Ishikawa (cell line): ENCODE results near the gene RBFA.

Experiments used
- CEBPB ChIP-seq: IDR thresholded peaks from 2 replicates; pipeline ENCODE4 v1.6.1; 2012
- CREB1 ChIP-seq: IDR thresholded peaks from 2 replicates; pipeline ENCODE4 v1.6.1; 2012; ENCODE audit warnings: low read depth
- EGR1 ChIP-seq: IDR thresholded peaks from 2 replicates; pipeline ENCODE4 v1.6.1; 2012
- EP300 ChIP-seq: IDR thresholded peaks from 2 replicates; pipeline ENCODE4 v1.6.1; 2012; ENCODE audit warnings: borderline replicate concordance
- FOXM1 ChIP-seq: IDR thresholded peaks from 2 replicates; pipeline ENCODE4 v1.6.1; 2012; ENCODE audit warnings: low read depth, borderline replicate concordance
- NFIC ChIP-seq: IDR thresholded peaks from 2 replicates; pipeline ENCODE4 v1.6.1; 2012
- RAD21 ChIP-seq: IDR thresholded peaks from 2 replicates; pipeline ENCODE4 v1.6.1; 2012; ENCODE audit warnings: low read depth
- TAF1 ChIP-seq: IDR thresholded peaks from 2 replicates; pipeline ENCODE4 v1.6.1; 2012; ENCODE audit warnings: low read depth, mild to moderate bottlenecking
- TCF12 ChIP-seq: IDR thresholded peaks from 2 replicates; pipeline ENCODE4 v1.6.1; 2012; ENCODE audit warnings: low read depth
- TEAD4 ChIP-seq: IDR thresholded peaks from 2 replicates; pipeline ENCODE4 v1.6.1; 2012
- YY1 ChIP-seq: IDR thresholded peaks from 2 replicates; pipeline ENCODE4 v1.6.1; 2012; ENCODE audit warnings: low read depth
- ZBTB7A ChIP-seq: IDR thresholded peaks from 2 replicates; pipeline ENCODE4 v1.6.1; 2012; ENCODE audit warnings: low read depth
- TF ChIP-seq, protein P1 (sequence below): IDR thresholded peaks from 2 replicates; pipeline ENCODE4 v1.6.1; 2012
- TF ChIP-seq, protein P2 (sequence below): IDR thresholded peaks from 2 replicates; pipeline ENCODE4 v1.6.1; 2012; ENCODE audit warnings: low read depth, mild to moderate bottlenecking
- TF ChIP-seq, protein P3 (sequence below): IDR thresholded peaks from 2 replicates; pipeline ENCODE4 v1.6.1; 2012

The RBFA gene, protein sequence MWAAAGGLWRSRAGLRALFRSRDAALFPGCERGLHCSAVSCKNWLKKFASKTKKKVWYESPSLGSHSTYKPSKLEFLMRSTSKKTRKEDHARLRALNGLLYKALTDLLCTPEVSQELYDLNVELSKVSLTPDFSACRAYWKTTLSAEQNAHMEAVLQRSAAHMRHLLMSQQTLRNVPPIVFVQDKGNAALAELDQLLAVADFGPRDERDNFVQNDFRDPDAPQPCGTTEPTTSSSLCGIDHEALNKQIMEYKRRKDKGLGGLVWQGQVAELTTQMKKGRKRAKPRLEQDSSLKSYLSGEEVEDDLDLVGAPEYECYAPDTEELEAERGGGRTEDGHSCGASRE

DNA sequence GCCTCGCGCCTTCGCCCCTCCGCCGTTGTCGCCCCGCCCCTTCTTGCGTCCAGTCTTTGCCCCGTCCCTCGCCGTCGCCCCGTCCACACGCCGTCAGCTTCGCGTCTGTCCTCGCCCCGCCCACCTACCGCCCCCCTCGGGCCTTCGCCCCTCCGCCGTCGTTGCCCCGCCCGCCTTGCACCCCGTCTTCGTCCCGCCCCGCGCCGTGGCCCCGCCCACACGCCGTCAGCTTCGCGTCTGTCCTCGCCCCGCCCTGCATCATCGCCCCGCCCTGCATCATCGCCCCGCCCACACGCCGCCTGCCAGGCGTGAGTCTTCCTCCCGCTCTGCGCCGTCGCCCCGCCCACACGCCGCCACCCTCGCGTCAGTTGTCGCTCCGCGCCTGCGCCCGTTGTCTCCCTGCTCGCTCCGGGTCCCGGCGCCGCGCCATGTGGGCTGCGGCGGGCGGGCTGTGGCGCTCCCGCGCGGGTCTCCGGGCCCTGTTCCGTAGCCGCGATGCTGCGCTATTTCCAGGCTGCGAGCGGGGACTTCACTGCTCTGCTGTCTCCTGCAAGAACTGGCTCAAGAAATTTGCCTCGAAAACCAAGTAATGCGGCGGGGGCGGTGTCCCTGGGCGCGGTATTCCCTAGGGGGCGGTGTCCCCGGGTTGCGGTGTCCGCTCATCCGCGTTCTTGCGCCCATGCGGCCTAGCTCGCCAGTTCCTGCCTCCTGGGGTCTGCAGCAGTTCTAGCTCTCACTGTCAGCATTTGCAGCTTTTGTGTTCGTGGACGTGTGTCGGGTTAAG, at the start of gene RBFA:
TSS of gene RBFA (plus strand) at position 367 of the 784 bp plus-strand sequence. CDS start at position 429, 62 bp downstream.
- TF ChIP-seq EP300 (no peak), TAF1 (peak; percentile 82), CEBPB (no peak), FOXM1 (no peak), ZBTB7A (peak; percentile 85; the same call in 1 of the 2 replicates), RAD21 (no peak), YY1 (peak; percentile 64), CREB1 (peak; percentile 61), EGR1 (peak; percentile 51; the same call in 1 of the 2 replicates), NFIC (no peak), TEAD4 (peak; percentile 41; the same call in 1 of the 2 replicates), TCF12 (no peak; the same call in 1 of the 2 replicates)
- TF ChIP-seq, protein P1, sequence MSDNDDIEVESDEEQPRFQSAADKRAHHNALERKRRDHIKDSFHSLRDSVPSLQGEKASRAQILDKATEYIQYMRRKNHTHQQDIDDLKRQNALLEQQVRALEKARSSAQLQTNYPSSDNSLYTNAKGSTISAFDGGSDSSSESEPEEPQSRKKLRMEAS, result peak; percentile 95
- TF ChIP-seq, protein P2, sequence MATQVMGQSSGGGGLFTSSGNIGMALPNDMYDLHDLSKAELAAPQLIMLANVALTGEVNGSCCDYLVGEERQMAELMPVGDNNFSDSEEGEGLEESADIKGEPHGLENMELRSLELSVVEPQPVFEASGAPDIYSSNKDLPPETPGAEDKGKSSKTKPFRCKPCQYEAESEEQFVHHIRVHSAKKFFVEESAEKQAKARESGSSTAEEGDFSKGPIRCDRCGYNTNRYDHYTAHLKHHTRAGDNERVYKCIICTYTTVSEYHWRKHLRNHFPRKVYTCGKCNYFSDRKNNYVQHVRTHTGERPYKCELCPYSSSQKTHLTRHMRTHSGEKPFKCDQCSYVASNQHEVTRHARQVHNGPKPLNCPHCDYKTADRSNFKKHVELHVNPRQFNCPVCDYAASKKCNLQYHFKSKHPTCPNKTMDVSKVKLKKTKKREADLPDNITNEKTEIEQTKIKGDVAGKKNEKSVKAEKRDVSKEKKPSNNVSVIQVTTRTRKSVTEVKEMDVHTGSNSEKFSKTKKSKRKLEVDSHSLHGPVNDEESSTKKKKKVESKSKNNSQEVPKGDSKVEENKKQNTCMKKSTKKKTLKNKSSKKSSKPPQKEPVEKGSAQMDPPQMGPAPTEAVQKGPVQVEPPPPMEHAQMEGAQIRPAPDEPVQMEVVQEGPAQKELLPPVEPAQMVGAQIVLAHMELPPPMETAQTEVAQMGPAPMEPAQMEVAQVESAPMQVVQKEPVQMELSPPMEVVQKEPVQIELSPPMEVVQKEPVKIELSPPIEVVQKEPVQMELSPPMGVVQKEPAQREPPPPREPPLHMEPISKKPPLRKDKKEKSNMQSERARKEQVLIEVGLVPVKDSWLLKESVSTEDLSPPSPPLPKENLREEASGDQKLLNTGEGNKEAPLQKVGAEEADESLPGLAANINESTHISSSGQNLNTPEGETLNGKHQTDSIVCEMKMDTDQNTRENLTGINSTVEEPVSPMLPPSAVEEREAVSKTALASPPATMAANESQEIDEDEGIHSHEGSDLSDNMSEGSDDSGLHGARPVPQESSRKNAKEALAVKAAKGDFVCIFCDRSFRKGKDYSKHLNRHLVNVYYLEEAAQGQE, result no peak
- TF ChIP-seq, protein P3, sequence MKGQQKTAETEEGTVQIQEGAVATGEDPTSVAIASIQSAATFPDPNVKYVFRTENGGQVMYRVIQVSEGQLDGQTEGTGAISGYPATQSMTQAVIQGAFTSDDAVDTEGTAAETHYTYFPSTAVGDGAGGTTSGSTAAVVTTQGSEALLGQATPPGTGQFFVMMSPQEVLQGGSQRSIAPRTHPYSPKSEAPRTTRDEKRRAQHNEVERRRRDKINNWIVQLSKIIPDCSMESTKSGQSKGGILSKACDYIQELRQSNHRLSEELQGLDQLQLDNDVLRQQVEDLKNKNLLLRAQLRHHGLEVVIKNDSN, result peak; percentile 43; the same call in 1 of the 2 replicates

DNA sequence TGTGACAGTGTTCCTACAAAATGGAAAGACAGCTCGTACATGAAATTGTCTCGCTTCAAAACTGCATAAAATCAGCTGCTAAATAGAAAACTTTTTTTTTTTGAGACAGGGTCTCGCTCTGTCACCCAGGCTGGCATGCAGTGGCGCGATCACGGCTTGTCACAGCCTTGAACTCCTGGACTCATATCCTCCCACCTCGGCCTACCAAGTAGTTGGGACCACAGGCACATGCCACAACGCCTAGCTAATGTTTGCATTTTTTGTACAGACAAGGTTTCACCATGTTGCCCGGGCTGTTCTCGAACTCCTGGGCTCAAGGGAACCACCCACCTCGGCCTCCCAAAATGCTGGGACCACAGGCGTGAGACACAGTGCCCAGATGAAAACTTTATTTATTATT, 49.1 kb upstream of the RBFA start:
- TF ChIP-seq TAF1 (no peak), YY1 (no peak), CREB1 (no peak), RAD21 (no peak), TEAD4 (no peak), TCF12 (no peak), FOXM1 (no peak), ZBTB7A (no peak), EGR1 (no peak), NFIC (no peak)
- TF ChIP-seq, protein P1, result no peak
- TF ChIP-seq, protein P2, result no peak
- TF ChIP-seq, protein P3, result no peak

DNA sequence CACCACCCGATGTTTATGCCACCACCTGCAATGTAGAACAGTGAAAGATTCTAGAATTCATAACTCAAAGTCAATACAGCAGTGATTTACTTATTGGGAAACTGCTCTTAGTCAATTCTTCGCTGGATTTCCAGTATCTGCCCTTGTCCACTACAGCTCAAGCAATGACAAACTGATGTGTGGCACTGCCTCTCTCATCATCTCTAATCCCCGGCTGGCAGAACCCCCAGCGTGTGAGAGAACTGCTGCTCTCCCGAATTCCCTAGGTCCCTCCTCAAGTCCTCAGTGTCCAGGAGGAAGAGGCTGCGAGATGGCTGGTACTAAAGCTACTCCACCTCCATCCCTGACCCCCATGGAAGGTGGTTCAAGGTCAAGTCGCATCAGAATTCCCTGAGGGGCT, 47.5 kb upstream of the RBFA start:
- TF ChIP-seq EGR1 (no peak), TEAD4 (no peak), YY1 (no peak), TAF1 (no peak), FOXM1 (no peak), RAD21 (no peak), NFIC (no peak), TCF12 (no peak), ZBTB7A (no peak)
- TF ChIP-seq, protein P1, result no peak

DNA sequence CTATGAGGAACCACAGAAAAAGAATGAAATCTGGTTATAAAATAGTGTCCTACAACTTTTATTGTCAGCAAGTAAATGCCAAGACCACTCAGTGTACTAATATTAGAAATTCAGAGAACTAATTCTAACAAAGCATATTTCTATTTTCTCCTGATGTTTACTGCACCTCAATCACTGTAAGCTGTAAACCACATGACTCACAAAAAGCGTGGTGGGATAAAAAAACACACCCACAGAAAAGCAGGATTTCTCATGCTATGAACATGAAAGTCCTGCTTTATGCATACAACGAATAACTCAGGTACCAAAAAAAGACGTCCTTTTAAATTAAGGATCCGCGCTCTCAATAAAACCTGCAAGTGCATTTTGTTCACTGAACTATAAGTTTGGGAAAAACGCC, 46.7 kb upstream of the RBFA start:
- TF ChIP-seq RAD21, result no peak
- TF ChIP-seq EP300, result no peak
- TF ChIP-seq CEBPB, result no peak
- TF ChIP-seq TCF12, result no peak
- TF ChIP-seq ZBTB7A, result no peak
- no peak for TF ChIP-seq FOXM1
- no peak for TF ChIP-seq TAF1
- TF ChIP-seq YY1, result no peak
- TF ChIP-seq, protein P1, result no peak
- TF ChIP-seq, protein P2, result no peak
- TF ChIP-seq TEAD4, result no peak
- TF ChIP-seq CREB1, result no peak
- TF ChIP-seq EGR1, result no peak
- TF ChIP-seq, protein P3, result no peak
- TF ChIP-seq NFIC, result no peak
